Esophagus squamous epithelium (tissue), 5 donors: ENCODE data around the gene ROS1. TPM values are rescaled to one million over a fixed set of nuclear protein-coding genes. Genes with fewer than 3 reads are reported as not detected.
"Not testable (repeated sequence)": the region's sequence is repeated elsewhere in the genome, so short reads cannot be mapped to it uniquely, and the experiment has no call there.

ENCODE experiments used
- DNase-seq: peaks from one replicate; lab custom pipeline; 2025; lab: John Stamatoyannopoulos, UW
- H3K27ac ChIP-seq, 4 donors: fragments of 200-600 bp; sonication (generic); one replicate each; pipeline ENCODE4 v1.5.1; 2016 to 2019; ENCODE audit warnings: mild to moderate bottlenecking in 1 of 4
- H3K27me3 ChIP-seq, 4 donors: fragments of 200-600 bp; sonication (generic); 1 replicate in 3 of 4; 2 replicates in 1 of 4; pipeline versions ENCODE4 v1.5.1 to v1.6.0; 2017 to 2021; ENCODE audit warnings: antibody characterized with exemption in 1 of 4
- H3K36me3 ChIP-seq, 3 donors: fragments of 200-600 bp; sonication (generic); one replicate each; pipeline ENCODE4 v1.5.1; 2016 to 2019
- H3K4me1 ChIP-seq, 3 donors: fragments of 200-600 bp; sonication (generic); one replicate each; pipeline ENCODE4 v1.5.1; 2017 to 2019
- H3K4me3 ChIP-seq, 4 donors: fragments of 200-600 bp; sonication (generic); 1 replicate in 3 of 4; 2 replicates in 1 of 4; pipeline ENCODE4 v1.5.1; 2016 to 2019; ENCODE audit warnings: mild to moderate bottlenecking in 2 of 4, moderate library complexity in 1 of 4
- H3K9me3 ChIP-seq, 3 donors: fragments of 200-600 bp; sonication (generic); one replicate each; pipeline ENCODE4 v1.5.1; 2016 to 2019
- POLR2A ChIP-seq, 4 donors: fragments of 450-650 bp; IDR thresholded peaks; one replicate each; pipeline ENCODE4 v1.6.1; 2017; ENCODE audit warnings: antibody characterized with exemption in 4 of 4, mild to moderate bottlenecking in 4 of 4, moderate library complexity in 3 of 4
- WGBS, 2 donors: methylation state at CpG; one replicate each; pipeline ENCODE4 v1.1.5; 2018; 5-methylcytosine and 5-hydroxymethylcytosine counted together
- intact Hi-C: fragments of 100-400 bp; cut with DNase I; formaldehyde crosslinking; loops from one replicate; pipeline ENCODE4 v1.15.0; 2022
- total RNA-seq, 4 donors: library from RNA; depleted of rRNA; stranded (reverse); fragments of >200 nt; gene quantifications; one replicate each; pipeline ENCODE4 v1.1.0, GENCODE V29; 2016
- TF ChIP-seq, protein P1 (sequence below), 6 experiments: fragments of 450-650 bp in 4 of 6; fragments of 200-600 bp in 2 of 6; sonication (generic) in 2 of 6; IDR thresholded peaks; one replicate each; pipeline ENCODE4 v1.5.1; 2016 to 2019; ENCODE audit warnings: antibody characterized with exemption in 6 of 6, mild to moderate bottlenecking in 4 of 6, moderate library complexity in 4 of 6
- donor health status: DM: yes; HTN: yes; CAD: no.

Gene ROS1
- total RNA-seq, 4 donors from 2014 or later: not detected

- no peak for TF ChIP-seq POLR2A (IDR thresholded peaks at IDR 0.05)
- TF ChIP-seq, protein P1, sequence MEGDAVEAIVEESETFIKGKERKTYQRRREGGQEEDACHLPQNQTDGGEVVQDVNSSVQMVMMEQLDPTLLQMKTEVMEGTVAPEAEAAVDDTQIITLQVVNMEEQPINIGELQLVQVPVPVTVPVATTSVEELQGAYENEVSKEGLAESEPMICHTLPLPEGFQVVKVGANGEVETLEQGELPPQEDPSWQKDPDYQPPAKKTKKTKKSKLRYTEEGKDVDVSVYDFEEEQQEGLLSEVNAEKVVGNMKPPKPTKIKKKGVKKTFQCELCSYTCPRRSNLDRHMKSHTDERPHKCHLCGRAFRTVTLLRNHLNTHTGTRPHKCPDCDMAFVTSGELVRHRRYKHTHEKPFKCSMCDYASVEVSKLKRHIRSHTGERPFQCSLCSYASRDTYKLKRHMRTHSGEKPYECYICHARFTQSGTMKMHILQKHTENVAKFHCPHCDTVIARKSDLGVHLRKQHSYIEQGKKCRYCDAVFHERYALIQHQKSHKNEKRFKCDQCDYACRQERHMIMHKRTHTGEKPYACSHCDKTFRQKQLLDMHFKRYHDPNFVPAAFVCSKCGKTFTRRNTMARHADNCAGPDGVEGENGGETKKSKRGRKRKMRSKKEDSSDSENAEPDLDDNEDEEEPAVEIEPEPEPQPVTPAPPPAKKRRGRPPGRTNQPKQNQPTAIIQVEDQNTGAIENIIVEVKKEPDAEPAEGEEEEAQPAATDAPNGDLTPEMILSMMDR (IDR thresholded peaks at IDR 0.05): no peak
- no peak overlapping the region for H3K27ac ChIP-seq
- no peaks in the 10 kb centered on the region for H3K9me3 ChIP-seq
- no peaks in the 10 kb centered on the region for H3K27me3 ChIP-seq
- 51 to 56% methylated on average over 2 of the region's 2 CpGs for WGBS, 2 donors
- H3K4me3 ChIP-seq: no peak overlapping the region
- no peaks in the 10 kb centered on the region for H3K4me1 ChIP-seq
- DNase-seq: no peak
- no peaks in the 10 kb centered on the region for H3K36me3 ChIP-seq
- intact Hi-C loops: no loop called here
Observed at GRCh38 chr6:117381749-117382148, 44.0 kb downstream of the ROS1 start.

- Histone ChIP-seq H3K4me3 (no peak overlapping the region), H3K9me3 (no peaks in the 10 kb centered on the region), H3K4me1 (no peaks in the 10 kb centered on the region), H3K27me3 (no peaks in the 10 kb centered on the region), H3K36me3 (no peaks in the 10 kb centered on the region), H3K27ac (no peak overlapping the region)
- DNase-seq: no peak
- no peak for TF ChIP-seq POLR2A (IDR thresholded peaks at IDR 0.05)
- intact Hi-C loops: no loop called here
- 87 to 94% methylated on average over 2 of the region's 2 CpGs for WGBS, 2 donors
Observed at GRCh38 chr6:117380298-117380697, 45.4 kb downstream of the ROS1 start.

DNA sequence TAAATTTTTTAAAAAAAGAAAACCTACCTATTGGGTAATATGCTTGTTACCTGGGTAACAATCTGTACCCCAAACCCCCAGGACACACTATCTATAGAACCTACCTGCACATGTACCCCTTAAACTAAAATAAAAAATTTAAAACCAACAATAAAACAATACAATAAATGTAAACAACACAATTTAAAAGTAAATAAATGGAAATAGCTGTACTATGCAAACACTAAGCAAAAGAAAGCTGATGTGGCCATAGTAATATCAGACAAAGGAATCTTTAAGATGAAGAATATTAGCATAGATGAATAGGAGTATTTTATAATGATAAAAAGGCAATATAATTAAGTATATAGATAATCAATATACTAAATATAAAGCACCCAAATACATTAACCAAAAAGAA is 50.3 kb downstream of the ROS1 start:
- Histone ChIP-seq H3K27me3 (no peaks in the 10 kb centered on the region), H3K9me3 (no peaks in the 10 kb centered on the region), H3K36me3 (no peaks in the 10 kb centered on the region), H3K4me3 (no peak overlapping the region), H3K4me1 (no peaks in the 10 kb centered on the region), H3K27ac (no peak overlapping the region)
- no peak for DNase-seq
- intact Hi-C loops: no loop called here
- TF ChIP-seq, protein P1 (IDR thresholded peaks at IDR 0.05): no peak
- TF ChIP-seq POLR2A (IDR thresholded peaks at IDR 0.05): no peak

DNA sequence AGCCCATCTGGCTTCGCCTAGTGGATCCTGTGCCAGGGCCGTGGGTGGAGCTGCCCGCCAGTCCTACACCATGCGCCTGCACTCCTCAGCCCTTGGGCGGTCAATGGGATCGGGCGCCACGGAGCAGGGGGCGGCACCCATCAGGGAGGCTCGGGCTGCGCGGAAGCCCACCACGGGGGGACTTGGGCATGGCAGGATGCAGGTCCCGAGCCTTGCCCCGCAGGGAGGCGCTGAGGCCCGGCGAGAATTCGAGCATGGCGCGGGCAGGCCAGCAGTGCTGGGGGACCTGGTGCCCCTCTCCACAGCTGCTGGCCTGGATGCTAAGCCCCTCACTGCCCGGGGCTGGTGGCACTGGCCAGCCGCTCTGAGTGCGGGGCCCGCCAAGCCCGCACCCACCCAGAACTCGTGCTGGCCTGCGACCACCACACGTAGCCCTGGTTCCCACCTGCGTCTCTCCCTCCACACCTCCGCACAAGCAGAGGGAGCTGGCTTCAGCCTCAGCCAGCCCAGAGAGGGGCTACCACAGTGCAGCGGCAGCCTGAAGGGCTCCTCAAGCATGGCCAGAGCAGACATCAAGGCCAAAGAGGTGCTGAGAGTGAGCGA is 52.4 kb downstream of the ROS1 start:
- intact Hi-C loops: no loop called here
- no peak for DNase-seq
- Histone ChIP-seq H3K4me1 (no peaks in the 10 kb centered on the region), H3K27ac (no peak overlapping the region), H3K9me3 (no peaks in the 10 kb centered on the region), H3K4me3 (no peak overlapping the region), H3K36me3 (no peaks in the 10 kb centered on the region), H3K27me3 (no peaks in the 10 kb centered on the region)
- 90 to 91% methylated on average over 2 to 8 of the region's 33 CpGs for WGBS, 2 donors
- TF ChIP-seq POLR2A (IDR thresholded peaks at IDR 0.05): no peak
- TF ChIP-seq, protein P1 (IDR thresholded peaks at IDR 0.05): no peak

- H3K27me3 ChIP-seq, H3K36me3 ChIP-seq, intact Hi-C loops, H3K27ac ChIP-seq, H3K4me3 ChIP-seq, H3K9me3 ChIP-seq, DNase-seq, H3K4me1 ChIP-seq: not testable (repeated sequence)
- 80% methylated on average over 8 of the region's 8 CpGs for WGBS, 2 donors
Observed at GRCh38 chr6:117372289-117372688, 53.5 kb downstream of the ROS1 start.

- H3K36me3 ChIP-seq: no peaks in the 10 kb centered on the region
- H3K27me3 ChIP-seq: no peaks in the 10 kb centered on the region
- no peaks in the 10 kb centered on the region for H3K4me1 ChIP-seq
- H3K4me3 ChIP-seq: no peak overlapping the region
- no peaks in the 10 kb centered on the region for H3K9me3 ChIP-seq
- no peak for DNase-seq
- no peak for TF ChIP-seq POLR2A (IDR thresholded peaks at IDR 0.05)
- TF ChIP-seq, protein P1 (IDR thresholded peaks at IDR 0.05): no peak
- intact Hi-C loops: no loop called here
- H3K27ac ChIP-seq: no peak overlapping the region
- 74 to 82% methylated on average over 4 of the region's 4 CpGs for WGBS, 2 donors
Observed at GRCh38 chr6:117371492-117371891, 54.2 kb downstream of the ROS1 start.
